Ovary (tissue), 3 donors: Measurements from ENCODE around the gene ARHGAP8.

Source experiments
- CTCF ChIP-seq, 3 donors: fragments of 450-650 bp in 2 of 3; fragments of 200-600 bp in 1 of 3; IDR thresholded peaks; one replicate each; pipeline versions ENCODE4 v1.5.1 to v1.8.0; 2016 to 2022; ENCODE audit warnings: antibody characterized with exemption in 3 of 3, mild to moderate bottlenecking in 1 of 3
- POLR2A ChIP-seq: fragments of 450-650 bp; IDR thresholded peaks from one replicate; pipeline ENCODE4 v1.6.1; 2017; ENCODE audit warnings: antibody characterized with exemption, mild to moderate bottlenecking, moderate library complexity
- donor health status: DM: no; HTN: no; CAD: no.

GRCh38 chr22:44884562-44884961, 132.2 kb downstream of the ARHGAP8 start:
- TF ChIP-seq CTCF (IDR thresholded peaks at IDR 0.05) (no peak), POLR2A (no peak)
